SIG-M5 treated with dmso at 0.1 percent for 504 hours (cell line): Measurements from ENCODE around the gene VAX1.
A peak's percentile ranks its signal among the peaks of the same experiment; 100 is the strongest.
"Not testable (repeated sequence)": the region's sequence is repeated elsewhere in the genome, so short reads cannot be mapped to it uniquely, and the experiment has no call there.

Experiments
- DNase-seq: peaks from one replicate; lab custom pipeline; 2025; ENCODE audit not compliant: unreplicated experiment; lab: John Stamatoyannopoulos, UW

The VAX1 gene

GRCh38 chr10:117136391-117136975 lies 1.6 kb downstream of the VAX1 start:
- DNase-seq: no peak

- no peak for DNase-seq
Observed at GRCh38 chr10:117135480-117136140, 2.5 kb downstream of the VAX1 start.

- no peak for DNase-seq
Observed at GRCh38 chr10:117135026-117135372, 3.1 kb downstream of the VAX1 start.

GRCh38 chr10:117134306-117135025 lies 3.6 kb downstream of the VAX1 start:
- no peak for DNase-seq

- DNase-seq: no peak
Observed at GRCh38 chr10:117134056-117134305, 4.1 kb downstream of the VAX1 start.

GRCh38 chr10:117133273-117134055 lies 4.6 kb downstream of the VAX1 start:
- DNase-seq: no peak

GRCh38 chr10:117132751-117133231 lies 5.3 kb downstream of the VAX1 start:
- DNase-seq: no peak

GRCh38 chr10:117131376-117132327 lies 6.4 kb downstream of the VAX1 start:
- no peak for DNase-seq

- DNase-seq: no peak
Observed at GRCh38 chr10:117130862-117131375, 7.2 kb downstream of the VAX1 start.

GRCh38 chr10:117130346-117130745 lies 7.7 kb downstream of the VAX1 start:
- no peak for DNase-seq

- DNase-seq: not testable (repeated sequence)
Observed at GRCh38 chr10:117126645-117127044, 11.4 kb downstream of the VAX1 start.

GRCh38 chr10:117126034-117126433 lies 12.0 kb downstream of the VAX1 start:
- no peak for DNase-seq

- no peak for DNase-seq
Observed at GRCh38 chr10:117112220-117112619, 25.9 kb downstream of the VAX1 start.

- DNase-seq: peak; percentile 13
Observed at GRCh38 chr10:117107238-117107637, 30.8 kb downstream of the VAX1 start.

- no peak for DNase-seq
Observed at GRCh38 chr10:117096599-117097201, 41.4 kb downstream of the VAX1 start.

- no peak for DNase-seq
Observed at GRCh38 chr10:117094856-117095255, 43.2 kb downstream of the VAX1 start.

GRCh38 chr10:117092386-117092785 lies 45.7 kb downstream of the VAX1 start:
- no peak for DNase-seq

GRCh38 chr10:117090834-117091233 lies 47.2 kb downstream of the VAX1 start:
- DNase-seq: no peak

GRCh38 chr10:117087521-117087920 lies 50.5 kb downstream of the VAX1 start:
- no peak for DNase-seq

- DNase-seq: no peak
Observed at GRCh38 chr10:117086546-117086945, 51.5 kb downstream of the VAX1 start.
